ENCODE data around the gene NCF4.

DNA sequence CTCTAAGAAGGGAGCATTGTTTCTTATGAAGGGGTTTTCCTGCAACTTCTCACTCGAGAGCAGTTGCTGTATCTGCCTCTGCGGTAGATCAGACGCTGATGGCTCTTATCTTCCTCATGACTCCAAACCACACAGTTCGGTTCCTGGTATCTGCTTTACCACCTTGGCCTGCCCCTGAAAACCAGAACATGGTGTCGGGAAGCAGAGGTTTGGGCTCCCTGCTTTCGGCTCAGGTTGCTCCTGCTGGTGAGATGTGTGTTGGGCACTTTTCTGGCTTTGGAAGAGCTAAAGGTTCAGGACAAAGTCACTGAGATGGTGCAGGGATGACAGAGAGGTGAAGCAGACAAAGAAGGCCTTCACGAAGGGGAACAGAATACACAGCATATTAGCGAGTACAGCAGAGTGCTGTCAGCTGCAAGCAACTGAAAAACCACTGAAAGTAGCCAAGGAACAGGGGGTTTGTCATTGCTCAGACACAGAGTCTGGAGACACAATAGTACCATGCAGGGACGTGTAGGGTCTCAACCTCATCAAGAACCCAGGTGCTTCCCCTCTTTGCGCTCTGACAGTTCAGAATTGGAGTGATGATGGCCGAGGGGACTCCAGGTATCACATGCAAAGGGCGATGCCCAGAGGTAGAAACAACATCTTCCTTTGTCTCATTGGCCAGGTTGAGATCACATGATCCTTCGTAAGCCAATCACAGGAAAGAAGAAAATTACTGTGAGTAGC lies 40.8 kb downstream of the NCF4 start:
- TF ChIP-seq, protein P1, sequence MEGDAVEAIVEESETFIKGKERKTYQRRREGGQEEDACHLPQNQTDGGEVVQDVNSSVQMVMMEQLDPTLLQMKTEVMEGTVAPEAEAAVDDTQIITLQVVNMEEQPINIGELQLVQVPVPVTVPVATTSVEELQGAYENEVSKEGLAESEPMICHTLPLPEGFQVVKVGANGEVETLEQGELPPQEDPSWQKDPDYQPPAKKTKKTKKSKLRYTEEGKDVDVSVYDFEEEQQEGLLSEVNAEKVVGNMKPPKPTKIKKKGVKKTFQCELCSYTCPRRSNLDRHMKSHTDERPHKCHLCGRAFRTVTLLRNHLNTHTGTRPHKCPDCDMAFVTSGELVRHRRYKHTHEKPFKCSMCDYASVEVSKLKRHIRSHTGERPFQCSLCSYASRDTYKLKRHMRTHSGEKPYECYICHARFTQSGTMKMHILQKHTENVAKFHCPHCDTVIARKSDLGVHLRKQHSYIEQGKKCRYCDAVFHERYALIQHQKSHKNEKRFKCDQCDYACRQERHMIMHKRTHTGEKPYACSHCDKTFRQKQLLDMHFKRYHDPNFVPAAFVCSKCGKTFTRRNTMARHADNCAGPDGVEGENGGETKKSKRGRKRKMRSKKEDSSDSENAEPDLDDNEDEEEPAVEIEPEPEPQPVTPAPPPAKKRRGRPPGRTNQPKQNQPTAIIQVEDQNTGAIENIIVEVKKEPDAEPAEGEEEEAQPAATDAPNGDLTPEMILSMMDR (IDR thresholded peaks at IDR 0.05): no peak
- TF ChIP-seq POLR2A (IDR thresholded peaks at IDR 0.05): no peak
